ENCODE measurements around the gene EPHA3.

EPHA3 gene

DNA sequence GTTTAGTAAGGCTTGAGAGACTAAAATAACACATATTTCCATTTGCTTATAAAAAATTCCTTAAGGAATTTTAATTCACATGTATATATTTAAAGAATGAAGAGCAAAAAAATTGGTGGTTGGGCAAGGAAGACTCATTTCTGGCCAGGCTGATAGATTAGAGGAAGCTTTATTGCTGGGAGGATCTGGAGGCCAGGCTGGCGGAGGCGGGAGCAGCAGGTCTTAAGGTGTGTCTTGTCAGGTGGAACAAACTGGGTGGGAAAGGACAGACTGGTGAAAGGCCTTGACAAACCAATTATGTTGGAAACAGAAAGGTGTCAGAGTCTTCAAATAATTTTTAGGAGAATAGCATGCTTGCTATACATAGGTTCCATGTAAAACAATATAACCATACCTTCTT, 124.7 kb downstream of the EPHA3 start:
- Histone ChIP-seq H3K4me3 (replicated peaks; ENCODE audit: insufficient read depth, low read length) (no peak overlapping the region), H3K27ac (replicated peaks) (no peak overlapping the region), H3K27me3 (ENCODE audit: insufficient read depth, poor library complexity, severe bottlenecking) (no peaks in the 10 kb centered on the region)
- DNase-seq (ENCODE audit: low read depth in 1 of 2, low spot score in 1 of 2), result no peak
- TF ChIP-seq CTCF (IDR thresholded peaks at IDR 0.05; ENCODE audit: insufficient read depth, low read length) (no peak), SPI1 (IDR thresholded peaks at IDR 0.05; ENCODE audit: borderline replicate concordance, low read depth) (no peak), REST (IDR thresholded peaks at IDR 0.05; ENCODE audit: insufficient replicate concordance, low read depth) (no peak), POLR2AphosphoS5 (IDR thresholded peaks at IDR 0.05; ENCODE audit: low read depth) (no peak), GABPA (IDR thresholded peaks at IDR 0.05; ENCODE audit: low read depth) (no peak)

GRCh38 chr3:89234620-89235019, 127.2 kb downstream of the EPHA3 start:
- Histone ChIP-seq H3K27me3 (ENCODE audit: insufficient read depth, poor library complexity, severe bottlenecking) (no peaks in the 10 kb centered on the region), H3K27ac (replicated peaks) (no peak overlapping the region), H3K4me3 (replicated peaks; ENCODE audit: insufficient read depth, low read length) (no peak overlapping the region)
- TF ChIP-seq SPI1 (IDR thresholded peaks at IDR 0.05; ENCODE audit: borderline replicate concordance, low read depth), result no peak
- no peak for TF ChIP-seq POLR2AphosphoS5 (IDR thresholded peaks at IDR 0.05; ENCODE audit: low read depth)
- no peak for TF ChIP-seq REST (IDR thresholded peaks at IDR 0.05; ENCODE audit: insufficient replicate concordance, low read depth)
- TF ChIP-seq GABPA (IDR thresholded peaks at IDR 0.05; ENCODE audit: low read depth), result no peak
- no peak for TF ChIP-seq CTCF (IDR thresholded peaks at IDR 0.05; ENCODE audit: insufficient read depth, low read length)
- no peak for DNase-seq (ENCODE audit: low read depth in 1 of 2, low spot score in 1 of 2)

- Histone ChIP-seq H3K27me3 (ENCODE audit: insufficient read depth, poor library complexity, severe bottlenecking) (no peaks in the 10 kb centered on the region), H3K4me3 (replicated peaks; ENCODE audit: insufficient read depth, low read length) (no peak overlapping the region), H3K27ac (replicated peaks) (no peak overlapping the region)
- no peak for DNase-seq (ENCODE audit: low read depth in 1 of 2, low spot score in 1 of 2)
- TF ChIP-seq REST (IDR thresholded peaks at IDR 0.05; ENCODE audit: insufficient replicate concordance, low read depth) (no peak), CTCF (IDR thresholded peaks at IDR 0.05; ENCODE audit: insufficient read depth, low read length) (no peak), POLR2AphosphoS5 (IDR thresholded peaks at IDR 0.05; ENCODE audit: low read depth) (no peak), SPI1 (IDR thresholded peaks at IDR 0.05; ENCODE audit: borderline replicate concordance, low read depth) (no peak), GABPA (IDR thresholded peaks at IDR 0.05; ENCODE audit: low read depth) (no peak)
These were observed 131.4 kb downstream of the EPHA3 start for GRCh38 chr3:89238846-89239245.

All from HL-60 (cell line).